ENCODE measurements around the gene PRR12.

Gene PRR12

GRCh38 chr19:49559928-49560327 lies 31.1 kb upstream of the PRR12 start:
- in situ Hi-C loops (cut with HindIII; ENCODE audit: low sequenced_read_pairs), result loop anchor here (5.0 kb wide), 1 partner anchor 48 kb away; the partner anchor contains the start of gene FCGRT

- in situ Hi-C loops (cut with HindIII; ENCODE audit: low sequenced_read_pairs), result loop anchor here (5.0 kb wide), 1 partner anchor 48 kb away; the partner anchor contains the start of gene FCGRT
These were observed 30.6 kb upstream of the PRR12 start for GRCh38 chr19:49560358-49560900.

- in situ Hi-C loops (cut with HindIII; ENCODE audit: low sequenced_read_pairs), result loop anchor here (5.0 kb wide), 1 partner anchor 52 kb away; the partner anchor contains the start of gene FCGRT
These were observed 26.4 kb upstream of the PRR12 start for GRCh38 chr19:49564616-49565045.

GRCh38 chr19:49565261-49565660 lies 25.7 kb upstream of the PRR12 start:
- in situ Hi-C loops (cut with HindIII; ENCODE audit: low sequenced_read_pairs), result no loop called here

GRCh38 chr19:49566302-49566701 lies 24.7 kb upstream of the PRR12 start:
- in situ Hi-C loops (cut with HindIII; ENCODE audit: low sequenced_read_pairs), result no loop called here

- in situ Hi-C loops (cut with HindIII; ENCODE audit: low sequenced_read_pairs), result no loop called here
These were observed 23.0 kb upstream of the PRR12 start for GRCh38 chr19:49567861-49568441.

GRCh38 chr19:49570138-49570856 lies 20.7 kb upstream of the PRR12 start:
- in situ Hi-C loops (cut with HindIII; ENCODE audit: low sequenced_read_pairs), result loop anchor here (5.0 kb wide), 1 partner anchor 72 kb away; the partner anchor contains the start of genes RRAS and SCAF1

GRCh38 chr19:49570997-49571676 lies 19.8 kb upstream of the PRR12 start:
- in situ Hi-C loops (cut with HindIII; ENCODE audit: low sequenced_read_pairs), result loop anchor here (5.0 kb wide), 1 partner anchor 71 kb away; the partner anchor contains the start of genes RRAS and SCAF1

- in situ Hi-C loops (cut with HindIII; ENCODE audit: low sequenced_read_pairs), result loop anchor here (5.0 kb wide), 1 partner anchor 69 kb away; the partner anchor contains the start of genes RRAS and SCAF1
These were observed 18.0 kb upstream of the PRR12 start for GRCh38 chr19:49573009-49573408.

- in situ Hi-C loops (cut with HindIII; ENCODE audit: low sequenced_read_pairs), result loop anchor here (5.0 kb wide), 1 partner anchor 69 kb away; the partner anchor contains the start of genes RRAS and SCAF1
These were observed 17.6 kb upstream of the PRR12 start for GRCh38 chr19:49573425-49573824.

- in situ Hi-C loops (cut with HindIII; ENCODE audit: low sequenced_read_pairs), result loop anchor here (5.0 kb wide), 1 partner anchor 68 kb away; the partner anchor contains the start of genes RRAS and SCAF1
These were observed 16.7 kb upstream of the PRR12 start for GRCh38 chr19:49574206-49574755.

- in situ Hi-C loops (cut with HindIII; ENCODE audit: low sequenced_read_pairs), result no loop called here
These were observed 11.8 kb upstream of the PRR12 start for GRCh38 chr19:49579193-49579592.

- in situ Hi-C loops (cut with HindIII; ENCODE audit: low sequenced_read_pairs), result no loop called here
These were observed 11.1 kb upstream of the PRR12 start for GRCh38 chr19:49579947-49580263.

- in situ Hi-C loops (cut with HindIII; ENCODE audit: low sequenced_read_pairs), result no loop called here
These were observed 10.5 kb upstream of the PRR12 start, which contains the start of gene NOSIP for GRCh38 chr19:49580264-49581006. TSS of gene NOSIP (minus strand) at chr19:49580556. CDS start at chr19:49560691, 19,865 bp downstream.

GRCh38 chr19:49581007-49581508 lies 9.9 kb upstream of the PRR12 start, which contains the start of gene PRRG2:
TSS of gene PRRG2 (plus strand) at chr19:49581316. CDS start at chr19:49583220, 1,904 bp downstream.
- in situ Hi-C loops (cut with HindIII; ENCODE audit: low sequenced_read_pairs), result no loop called here

GRCh38 chr19:49583239-49583638 lies 7.7 kb upstream of the PRR12 start:
- in situ Hi-C loops (cut with HindIII; ENCODE audit: low sequenced_read_pairs), result no loop called here

- in situ Hi-C loops (cut with HindIII; ENCODE audit: low sequenced_read_pairs), result no loop called here
These were observed 6.0 kb upstream of the PRR12 start for GRCh38 chr19:49585023-49585422.

GRCh38 chr19:49587227-49587626 lies 3.8 kb upstream of the PRR12 start:
- in situ Hi-C loops (cut with HindIII; ENCODE audit: low sequenced_read_pairs), result no loop called here

GRCh38 chr19:49588365-49589122 lies 2.4 kb upstream of the PRR12 start:
- in situ Hi-C loops (cut with HindIII; ENCODE audit: low sequenced_read_pairs), result no loop called here

All from endothelial cell of hepatic sinusoid (primary cell).